ENCODE data around the gene EML6. TPM values are rescaled to one million over a fixed set of nuclear protein-coding genes. Genes with fewer than 3 reads are reported as not detected.

Gene EML6
- total RNA-seq, 1 donor from 2014 or later = 10.4 TPM

- Histone ChIP-seq H3K4me1 (ENCODE audit: control insufficient read depth in 3 of 3, insufficient read depth in 3 of 3, low read length in 3 of 3) (no peaks in the 10 kb centered on the region), H3K36me3 (ENCODE audit: control insufficient read depth in 3 of 3, insufficient read depth in 3 of 3, low read length in 3 of 3) (no peaks in the 10 kb centered on the region), H3K9ac (ENCODE audit: low read depth in 1 of 3, low read length in 3 of 3) (no peak overlapping the region), H3K4me3 (ENCODE audit: low read length in 3 of 3) (no peak overlapping the region), H3K27ac (ENCODE audit: low read depth, low read length) (no peak overlapping the region), H3K27me3 (ENCODE audit: control insufficient read depth in 3 of 3, insufficient read depth in 3 of 3, low read length in 3 of 3) (no peaks in the 10 kb centered on the region), H3K9me3 (ENCODE audit: control insufficient read depth in 3 of 3, low read length in 3 of 3) (no peaks in the 10 kb centered on the region)
Observed at GRCh38 chr2:54783349-54783748, 59.9 kb downstream of the EML6 start.

GRCh38 chr2:54787270-54787669, 63.8 kb downstream of the EML6 start:
- H3K27ac ChIP-seq (ENCODE audit: low read depth, low read length) = no peak overlapping the region
- no peaks in the 10 kb centered on the region for H3K9me3 ChIP-seq (ENCODE audit: control insufficient read depth in 3 of 3, low read length in 3 of 3)
- no peaks in the 10 kb centered on the region for H3K27me3 ChIP-seq (ENCODE audit: control insufficient read depth in 3 of 3, insufficient read depth in 3 of 3, low read length in 3 of 3)
- no peaks in the 10 kb centered on the region for H3K36me3 ChIP-seq (ENCODE audit: control insufficient read depth in 3 of 3, insufficient read depth in 3 of 3, low read length in 3 of 3)
- H3K4me3 ChIP-seq (ENCODE audit: low read length in 3 of 3) = no peak overlapping the region
- H3K4me1 ChIP-seq (ENCODE audit: control insufficient read depth in 3 of 3, insufficient read depth in 3 of 3, low read length in 3 of 3) = no peaks in the 10 kb centered on the region
- no peak overlapping the region for H3K9ac ChIP-seq (ENCODE audit: low read depth in 1 of 3, low read length in 3 of 3)

- no peaks in the 10 kb centered on the region for H3K36me3 ChIP-seq (ENCODE audit: control insufficient read depth in 3 of 3, insufficient read depth in 3 of 3, low read length in 3 of 3)
- no peak overlapping the region for H3K27ac ChIP-seq (ENCODE audit: low read depth, low read length)
- H3K9me3 ChIP-seq (ENCODE audit: control insufficient read depth in 3 of 3, low read length in 3 of 3) = no peaks in the 10 kb centered on the region
- no peak overlapping the region for H3K9ac ChIP-seq (ENCODE audit: low read depth in 1 of 3, low read length in 3 of 3)
- H3K27me3 ChIP-seq (ENCODE audit: control insufficient read depth in 3 of 3, insufficient read depth in 3 of 3, low read length in 3 of 3) = no peaks in the 10 kb centered on the region
- no peak overlapping the region for H3K4me3 ChIP-seq (ENCODE audit: low read length in 3 of 3)
- H3K4me1 ChIP-seq (ENCODE audit: control insufficient read depth in 3 of 3, insufficient read depth in 3 of 3, low read length in 3 of 3) = no peaks in the 10 kb centered on the region
Observed at GRCh38 chr2:54787755-54788366, 64.4 kb downstream of the EML6 start.

GRCh38 chr2:54789878-54790277, 66.4 kb downstream of the EML6 start:
- H3K9me3 ChIP-seq (ENCODE audit: control insufficient read depth in 3 of 3, low read length in 3 of 3) = no peaks in the 10 kb centered on the region
- H3K4me3 ChIP-seq (ENCODE audit: low read length in 3 of 3) = no peak overlapping the region
- no peaks in the 10 kb centered on the region for H3K36me3 ChIP-seq (ENCODE audit: control insufficient read depth in 3 of 3, insufficient read depth in 3 of 3, low read length in 3 of 3)
- H3K4me1 ChIP-seq (ENCODE audit: control insufficient read depth in 3 of 3, insufficient read depth in 3 of 3, low read length in 3 of 3) = no peaks in the 10 kb centered on the region
- no peaks in the 10 kb centered on the region for H3K27me3 ChIP-seq (ENCODE audit: control insufficient read depth in 3 of 3, insufficient read depth in 3 of 3, low read length in 3 of 3)
- no peak overlapping the region for H3K27ac ChIP-seq (ENCODE audit: low read depth, low read length)
- H3K9ac ChIP-seq (ENCODE audit: low read depth in 1 of 3, low read length in 3 of 3) = no peak overlapping the region

GRCh38 chr2:54791831-54792230, 68.4 kb downstream of the EML6 start:
- no peaks in the 10 kb centered on the region for H3K27me3 ChIP-seq (ENCODE audit: control insufficient read depth in 3 of 3, insufficient read depth in 3 of 3, low read length in 3 of 3)
- no peak overlapping the region for H3K4me3 ChIP-seq (ENCODE audit: low read length in 3 of 3)

GRCh38 chr2:54797307-54797706, 73.8 kb downstream of the EML6 start:
- H3K9me3 ChIP-seq (ENCODE audit: control insufficient read depth in 3 of 3, low read length in 3 of 3) = no peaks in the 10 kb centered on the region
- no peak overlapping the region for H3K27ac ChIP-seq (ENCODE audit: low read depth, low read length)
- no peaks in the 10 kb centered on the region for H3K36me3 ChIP-seq (ENCODE audit: control insufficient read depth in 3 of 3, insufficient read depth in 3 of 3, low read length in 3 of 3)
- H3K4me1 ChIP-seq (ENCODE audit: control insufficient read depth in 3 of 3, insufficient read depth in 3 of 3, low read length in 3 of 3) = no peaks in the 10 kb centered on the region
- H3K9ac ChIP-seq (ENCODE audit: low read depth in 1 of 3, low read length in 3 of 3) = no peak overlapping the region
- no peak overlapping the region for H3K4me3 ChIP-seq (ENCODE audit: low read length in 3 of 3)
- no peaks in the 10 kb centered on the region for H3K27me3 ChIP-seq (ENCODE audit: control insufficient read depth in 3 of 3, insufficient read depth in 3 of 3, low read length in 3 of 3)

More at GRCh38 chr2:54791831-54792230, 68.4 kb downstream of the EML6 start:
- Histone ChIP-seq H3K9ac (ENCODE audit: low read depth in 1 of 3, low read length in 3 of 3) (no peak overlapping the region), H3K27ac (ENCODE audit: low read depth, low read length) (no peak overlapping the region), H3K9me3 (ENCODE audit: control insufficient read depth in 3 of 3, low read length in 3 of 3) (no peaks in the 10 kb centered on the region), H3K4me1 (ENCODE audit: control insufficient read depth in 3 of 3, insufficient read depth in 3 of 3, low read length in 3 of 3) (no peaks in the 10 kb centered on the region), H3K36me3 (ENCODE audit: control insufficient read depth in 3 of 3, insufficient read depth in 3 of 3, low read length in 3 of 3) (no peaks in the 10 kb centered on the region)

GRCh38 chr2:54801352-54801751, 77.9 kb downstream of the EML6 start:
- Histone ChIP-seq H3K9me3 (ENCODE audit: control insufficient read depth in 3 of 3, low read length in 3 of 3) (peaks cover 0 to 6% (median 0%) of the 10 kb centered on the region in 3 donors), H3K4me1 (ENCODE audit: control insufficient read depth in 3 of 3, insufficient read depth in 3 of 3, low read length in 3 of 3) (no peaks in the 10 kb centered on the region), H3K27me3 (ENCODE audit: control insufficient read depth in 3 of 3, insufficient read depth in 3 of 3, low read length in 3 of 3) (no peaks in the 10 kb centered on the region), H3K4me3 (ENCODE audit: low read length in 3 of 3) (no peak overlapping the region), H3K27ac (ENCODE audit: low read depth, low read length) (no peak overlapping the region), H3K9ac (ENCODE audit: low read depth in 1 of 3, low read length in 3 of 3) (no peak overlapping the region), H3K36me3 (ENCODE audit: control insufficient read depth in 3 of 3, insufficient read depth in 3 of 3, low read length in 3 of 3) (no peaks in the 10 kb centered on the region)

GRCh38 chr2:54803783-54804751, 80.6 kb downstream of the EML6 start:
- Histone ChIP-seq H3K27ac (ENCODE audit: low read depth, low read length) (no peak overlapping the region), H3K27me3 (ENCODE audit: control insufficient read depth in 3 of 3, insufficient read depth in 3 of 3, low read length in 3 of 3) (no peaks in the 10 kb centered on the region), H3K9ac (ENCODE audit: low read depth in 1 of 3, low read length in 3 of 3) (no peak overlapping the region), H3K9me3 (ENCODE audit: control insufficient read depth in 3 of 3, low read length in 3 of 3) (peaks cover 0 to 6% (median 0%) of the 10 kb centered on the region in 3 donors), H3K36me3 (ENCODE audit: control insufficient read depth in 3 of 3, insufficient read depth in 3 of 3, low read length in 3 of 3) (no peaks in the 10 kb centered on the region), H3K4me3 (ENCODE audit: low read length in 3 of 3) (no peak overlapping the region), H3K4me1 (ENCODE audit: control insufficient read depth in 3 of 3, insufficient read depth in 3 of 3, low read length in 3 of 3) (no peaks in the 10 kb centered on the region)

GRCh38 chr2:54805255-54805654, 81.8 kb downstream of the EML6 start:
- H3K9me3 ChIP-seq (ENCODE audit: control insufficient read depth in 3 of 3, low read length in 3 of 3) = peaks cover 0 to 6% (median 0%) of the 10 kb centered on the region in 3 donors
- H3K4me3 ChIP-seq (ENCODE audit: low read length in 3 of 3) = no peak overlapping the region
- no peak overlapping the region for H3K27ac ChIP-seq (ENCODE audit: low read depth, low read length)
- H3K27me3 ChIP-seq (ENCODE audit: control insufficient read depth in 3 of 3, insufficient read depth in 3 of 3, low read length in 3 of 3) = no peaks in the 10 kb centered on the region
- H3K36me3 ChIP-seq (ENCODE audit: control insufficient read depth in 3 of 3, insufficient read depth in 3 of 3, low read length in 3 of 3) = no peaks in the 10 kb centered on the region
- no peak overlapping the region for H3K9ac ChIP-seq (ENCODE audit: low read depth in 1 of 3, low read length in 3 of 3)
- no peaks in the 10 kb centered on the region for H3K4me1 ChIP-seq (ENCODE audit: control insufficient read depth in 3 of 3, insufficient read depth in 3 of 3, low read length in 3 of 3)

- no peaks in the 10 kb centered on the region for H3K36me3 ChIP-seq (ENCODE audit: control insufficient read depth in 3 of 3, insufficient read depth in 3 of 3, low read length in 3 of 3)
- no peaks in the 10 kb centered on the region for H3K4me1 ChIP-seq (ENCODE audit: control insufficient read depth in 3 of 3, insufficient read depth in 3 of 3, low read length in 3 of 3)
- no peak overlapping the region for H3K9ac ChIP-seq (ENCODE audit: low read depth in 1 of 3, low read length in 3 of 3)
- no peaks in the 10 kb centered on the region for H3K27me3 ChIP-seq (ENCODE audit: control insufficient read depth in 3 of 3, insufficient read depth in 3 of 3, low read length in 3 of 3)
- no peak overlapping the region for H3K27ac ChIP-seq (ENCODE audit: low read depth, low read length)
- peaks cover 0 to 6% (median 0%) of the 10 kb centered on the region in 3 donors for H3K9me3 ChIP-seq (ENCODE audit: control insufficient read depth in 3 of 3, low read length in 3 of 3)
- no peak overlapping the region for H3K4me3 ChIP-seq (ENCODE audit: low read length in 3 of 3)
Observed at GRCh38 chr2:54806975-54807374, 83.5 kb downstream of the EML6 start.
